Measurements from ENCODE around the gene PFKFB2.
"Not testable (repeated sequence)": the region's sequence is repeated elsewhere in the genome, so short reads cannot be mapped to it uniquely, and the experiment has no call there.

The PFKFB2 gene

GRCh38 chr1:207039380-207040180 lies 13.5 kb upstream of the PFKFB2 start:
- DNase-seq (ENCODE audit: low spot score), result no peak

- no peak for DNase-seq (ENCODE audit: low spot score)
Observed at GRCh38 chr1:207040181-207040533, 12.9 kb upstream of the PFKFB2 start.

- not testable (repeated sequence) for DNase-seq (ENCODE audit: low spot score)
Observed at GRCh38 chr1:207041397-207041796, 11.7 kb upstream of the PFKFB2 start.

GRCh38 chr1:207045453-207045852 lies 7.6 kb upstream of the PFKFB2 start:
- DNase-seq (ENCODE audit: low spot score), result no peak

GRCh38 chr1:207047505-207047904 lies 5.6 kb upstream of the PFKFB2 start:
- no peak for DNase-seq (ENCODE audit: low spot score)

- no peak for DNase-seq (ENCODE audit: low spot score)
Observed at GRCh38 chr1:207048041-207048440, 5.0 kb upstream of the PFKFB2 start.

GRCh38 chr1:207049054-207049453 lies 4.0 kb upstream of the PFKFB2 start:
- DNase-seq (ENCODE audit: low spot score), result no peak

GRCh38 chr1:207049514-207049913 lies 3.6 kb upstream of the PFKFB2 start:
- DNase-seq (ENCODE audit: low spot score), result no peak

GRCh38 chr1:207049974-207050391 lies 3.1 kb upstream of the PFKFB2 start:
- peak; percentile 44 for DNase-seq (ENCODE audit: low spot score)

GRCh38 chr1:207050480-207051190 lies 2.4 kb upstream of the PFKFB2 start:
- DNase-seq (ENCODE audit: low spot score), result peak; percentile 75

- no peak for DNase-seq (ENCODE audit: low spot score)
Observed at GRCh38 chr1:207051191-207051943, 1.7 kb upstream of the PFKFB2 start, which contains the start of gene YOD1. TSS of gene YOD1 (minus strand) at chr1:207051208. CDS start at chr1:207051030, 178 bp downstream.

- no peak for DNase-seq (ENCODE audit: low spot score)
Observed at GRCh38 chr1:207054491-207054890, 1.4 kb downstream of the PFKFB2 start.

- DNase-seq (ENCODE audit: low spot score), result no peak
Observed at GRCh38 chr1:207055386-207056001, 2.4 kb downstream of the PFKFB2 start.

GRCh38 chr1:207056673-207057072 lies 3.6 kb downstream of the PFKFB2 start:
- DNase-seq (ENCODE audit: low spot score), result no peak

GRCh38 chr1:207058252-207058651 lies 5.2 kb downstream of the PFKFB2 start:
- DNase-seq (ENCODE audit: low spot score), result no peak

- DNase-seq (ENCODE audit: low spot score), result no peak
Observed at GRCh38 chr1:207058878-207059867, 6.1 kb downstream of the PFKFB2 start.

- DNase-seq (ENCODE audit: low spot score), result no peak
Observed at GRCh38 chr1:207059881-207060280, 6.8 kb downstream of the PFKFB2 start.

- DNase-seq (ENCODE audit: low spot score), result no peak
Observed at GRCh38 chr1:207060596-207060995, 7.5 kb downstream of the PFKFB2 start.

GRCh38 chr1:207062058-207062457 lies 9.0 kb downstream of the PFKFB2 start:
- no peak for DNase-seq (ENCODE audit: low spot score)

GRCh38 chr1:207063014-207063413 lies 9.9 kb downstream of the PFKFB2 start:
- DNase-seq (ENCODE audit: low spot score), result no peak

GRCh38 chr1:207064561-207064960 lies 11.5 kb downstream of the PFKFB2 start:
- DNase-seq (ENCODE audit: low spot score), result no peak
